GM18861 (cell line): Measurements from ENCODE around the gene ALDH1A3.
A peak's percentile ranks its signal among the peaks of the same experiment; 100 is the strongest.

Source experiments
- ATAC-seq: cut with Tn5 transposase; IDR thresholded peaks from one replicate; pipeline ENCODE4 v1.9.1; 2021; ENCODE audit not compliant: unreplicated experiment

ALDH1A3 gene

DNA sequence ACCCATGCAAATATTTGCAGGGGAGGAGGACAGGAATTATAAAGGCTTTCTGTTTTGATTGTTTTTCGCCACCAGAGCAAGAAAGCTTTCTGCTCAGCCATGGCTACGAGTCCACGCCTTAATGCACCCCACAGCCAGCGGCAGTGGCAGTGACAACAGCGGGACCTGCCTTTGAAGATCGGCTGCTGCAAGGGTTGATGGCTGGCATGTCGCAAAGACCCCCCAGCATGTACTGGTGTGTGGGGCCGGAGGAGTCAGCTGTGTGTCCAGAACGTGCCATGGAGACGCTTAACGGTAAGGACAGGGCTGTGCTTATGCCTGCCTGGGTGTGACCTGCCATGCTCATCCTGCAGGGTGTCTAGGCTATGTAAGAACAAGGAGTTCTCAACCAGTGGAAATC lies 44.8 kb downstream of the ALDH1A3 start:
- no peak for ATAC-seq

DNA sequence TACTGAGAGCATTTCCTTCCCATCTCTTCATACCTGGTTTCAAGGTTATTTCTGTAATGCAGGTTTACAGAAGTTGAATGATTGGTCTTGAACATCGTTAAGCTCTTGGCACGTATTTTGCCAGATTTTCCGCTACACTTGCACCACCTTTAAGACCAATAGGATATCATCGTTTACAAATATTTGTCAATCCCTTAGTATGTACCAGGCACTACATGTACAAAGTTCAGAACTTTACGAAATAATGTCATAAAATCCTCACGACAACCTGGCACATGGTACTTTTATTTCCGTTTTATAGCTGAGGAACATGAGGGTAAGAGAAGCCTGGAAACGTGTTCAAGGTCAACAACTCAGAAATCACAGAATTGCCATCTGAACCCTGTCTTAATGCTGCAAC lies 45.8 kb downstream of the ALDH1A3 start:
- no peak for ATAC-seq

DNA sequence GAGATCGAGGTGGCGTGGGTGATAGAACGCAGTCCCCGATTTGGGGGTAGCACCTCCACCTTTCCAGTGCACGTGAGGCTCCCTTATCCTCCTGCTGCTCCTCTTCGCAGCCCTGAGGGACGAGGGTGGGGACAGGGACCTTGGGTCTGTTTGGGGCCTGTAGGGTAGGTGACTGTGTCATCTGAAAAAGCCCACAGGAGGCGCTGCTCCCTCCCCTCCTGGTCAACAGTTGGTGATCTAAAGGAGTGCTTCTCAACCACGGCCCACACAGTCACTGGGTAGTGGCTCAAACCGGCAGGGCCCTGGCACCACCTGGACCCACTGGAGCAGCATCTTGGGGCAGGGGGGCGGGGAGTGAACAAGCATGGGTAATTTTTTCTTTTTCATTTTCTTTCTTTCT lies 46.6 kb downstream of the ALDH1A3 start:
- no peak for ATAC-seq

DNA sequence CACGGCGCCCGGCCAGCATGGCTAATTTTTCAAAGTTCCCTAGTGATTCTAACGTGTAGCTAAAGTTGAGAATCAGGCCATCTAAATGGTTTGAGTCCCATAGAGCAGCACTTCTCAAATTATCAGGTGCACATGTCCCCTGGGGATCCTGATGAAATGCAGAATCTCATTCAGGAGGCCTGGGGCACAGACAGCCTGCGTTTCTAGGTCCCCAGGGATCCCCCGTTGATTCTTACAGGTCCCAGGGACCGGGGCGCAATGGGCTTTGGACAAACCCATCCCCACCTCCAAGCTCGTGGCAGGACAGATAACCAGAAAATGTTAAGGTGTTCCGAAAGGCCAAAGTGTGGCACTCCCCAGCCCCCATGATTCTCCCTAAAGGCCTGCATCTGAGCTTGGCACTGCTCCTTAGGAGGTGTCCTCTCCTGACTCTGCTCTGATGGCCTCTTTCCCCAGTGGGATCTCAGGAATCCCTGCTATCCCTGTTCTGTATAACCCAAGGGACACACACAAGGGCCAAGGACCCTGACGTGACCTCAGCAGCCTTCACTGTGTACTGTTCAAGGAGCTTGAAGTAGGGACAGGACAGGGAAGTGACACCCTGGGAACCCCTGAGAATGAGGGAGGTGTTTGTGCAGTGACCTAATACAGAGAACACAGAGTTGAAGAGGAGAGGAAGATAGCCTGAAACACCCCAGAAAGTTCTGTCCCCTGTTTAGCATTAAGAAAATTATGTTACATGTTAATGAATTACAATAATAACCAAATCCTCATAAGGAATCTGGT lies 47.5 kb downstream of the ALDH1A3 start:
- ATAC-seq = peak; percentile 30

- ATAC-seq = no peak
Measured at GRCh38 chr15:100928632-100929280, 49.1 kb downstream of the ALDH1A3 start.

- ATAC-seq = peak; percentile 31
Measured at GRCh38 chr15:100929641-100930042, 50.0 kb downstream of the ALDH1A3 start.

DNA sequence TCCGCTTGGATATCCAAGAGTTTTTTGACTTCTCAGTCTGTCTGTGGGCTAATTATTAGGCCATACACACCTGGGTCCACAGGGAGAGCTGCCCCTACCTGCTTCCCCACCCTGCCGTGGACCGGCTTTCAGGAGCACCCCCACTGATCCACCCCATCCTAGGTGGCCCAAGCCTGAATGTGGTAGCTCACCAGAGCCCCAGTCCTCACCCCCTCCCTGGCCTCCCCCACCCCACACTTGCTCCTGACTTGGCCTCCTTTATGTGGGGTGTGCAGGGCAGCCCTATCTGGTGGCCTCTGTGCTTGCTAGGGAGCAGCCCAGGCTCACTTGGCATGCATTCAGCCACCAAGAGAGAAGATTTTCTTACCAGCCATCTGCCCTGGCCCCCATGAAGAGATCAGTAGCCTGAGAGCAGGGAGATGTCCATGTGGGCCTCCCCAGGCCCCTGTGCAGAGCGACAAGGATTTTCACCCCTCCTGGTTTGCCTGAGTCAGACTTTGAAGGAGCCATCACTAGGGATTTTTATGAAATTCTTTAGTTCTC lies 50.7 kb downstream of the ALDH1A3 start:
- no peak for ATAC-seq

GRCh38 chr15:100931143-100931890 lies 51.7 kb downstream of the ALDH1A3 start:
- ATAC-seq = peak; percentile 36

DNA sequence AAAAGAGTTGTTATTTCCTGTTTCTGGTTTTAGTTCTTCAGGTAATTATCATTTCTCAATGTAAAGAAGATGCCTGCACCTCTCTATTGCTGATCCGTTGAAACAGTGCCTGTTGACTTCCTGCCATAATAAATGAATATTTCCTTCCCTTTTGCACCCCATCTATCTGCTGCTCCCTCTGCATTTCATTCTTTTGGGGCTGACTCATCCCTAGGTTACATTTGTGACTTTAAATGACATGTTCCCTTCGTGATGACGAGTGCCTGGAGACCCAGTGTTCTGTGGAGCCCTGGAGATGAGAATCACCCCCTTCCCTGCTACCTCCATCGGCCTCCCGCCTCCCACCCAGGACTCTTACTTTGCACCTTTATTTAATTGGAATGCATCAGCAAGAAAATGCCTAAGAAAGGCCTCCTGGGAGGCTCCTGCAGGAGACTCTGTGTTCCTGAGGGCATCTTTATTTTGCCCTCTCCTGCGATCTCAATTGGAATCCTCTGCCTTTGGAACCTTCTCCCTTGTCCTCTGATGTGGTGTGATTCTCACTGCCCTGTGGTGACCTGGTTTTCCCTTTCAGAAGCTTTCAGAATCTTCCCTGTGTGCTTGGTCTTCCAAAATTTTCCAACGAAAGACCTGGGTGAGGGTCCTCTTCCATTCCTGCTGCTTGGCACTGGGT lies 53.2 kb downstream of the ALDH1A3 start:
- ATAC-seq = no peak

DNA sequence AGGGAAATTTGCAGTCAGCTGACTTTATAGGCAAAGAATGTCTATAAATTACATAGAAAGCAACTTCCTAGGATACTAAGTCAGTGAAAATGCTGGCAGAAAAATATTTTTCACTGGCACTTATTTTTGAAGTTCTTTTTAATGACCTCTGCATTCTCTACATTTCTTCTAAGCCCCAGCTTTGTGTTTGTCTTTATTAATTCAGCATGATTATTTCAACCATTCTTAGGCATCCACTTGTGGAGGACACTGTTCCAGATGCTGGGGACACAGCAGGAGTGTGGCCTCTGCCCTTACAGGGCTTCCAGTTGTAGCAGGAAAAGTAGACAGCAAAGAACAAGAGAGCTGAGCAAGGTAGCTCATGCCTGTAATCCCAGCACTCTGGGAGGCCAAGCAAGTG lies 54.5 kb downstream of the ALDH1A3 start:
- no peak for ATAC-seq

- ATAC-seq = no peak
Measured at GRCh38 chr15:100934726-100935125, 55.1 kb downstream of the ALDH1A3 start.

DNA sequence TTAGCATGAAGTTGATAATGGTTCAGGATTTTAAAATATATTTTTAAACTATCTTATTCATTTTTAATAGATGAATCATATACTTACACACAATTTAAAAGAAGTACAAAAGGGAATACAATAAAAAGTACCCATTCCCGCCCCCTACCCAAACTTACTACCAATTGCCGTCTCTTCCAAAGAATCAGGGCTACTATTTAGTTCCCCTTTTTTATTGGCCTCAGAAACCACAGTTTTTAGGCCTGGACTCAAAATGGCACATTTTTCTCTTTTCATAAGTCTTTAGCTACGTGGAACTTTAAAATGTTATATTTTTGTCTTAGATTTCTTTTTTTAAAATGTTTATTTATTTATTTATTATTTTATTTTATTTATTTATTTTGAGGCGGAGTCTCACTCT lies 57.5 kb downstream of the ALDH1A3 start:
- no peak for ATAC-seq

GRCh38 chr15:100939791-100940190 lies 60.2 kb downstream of the ALDH1A3 start:
- no peak for ATAC-seq

DNA sequence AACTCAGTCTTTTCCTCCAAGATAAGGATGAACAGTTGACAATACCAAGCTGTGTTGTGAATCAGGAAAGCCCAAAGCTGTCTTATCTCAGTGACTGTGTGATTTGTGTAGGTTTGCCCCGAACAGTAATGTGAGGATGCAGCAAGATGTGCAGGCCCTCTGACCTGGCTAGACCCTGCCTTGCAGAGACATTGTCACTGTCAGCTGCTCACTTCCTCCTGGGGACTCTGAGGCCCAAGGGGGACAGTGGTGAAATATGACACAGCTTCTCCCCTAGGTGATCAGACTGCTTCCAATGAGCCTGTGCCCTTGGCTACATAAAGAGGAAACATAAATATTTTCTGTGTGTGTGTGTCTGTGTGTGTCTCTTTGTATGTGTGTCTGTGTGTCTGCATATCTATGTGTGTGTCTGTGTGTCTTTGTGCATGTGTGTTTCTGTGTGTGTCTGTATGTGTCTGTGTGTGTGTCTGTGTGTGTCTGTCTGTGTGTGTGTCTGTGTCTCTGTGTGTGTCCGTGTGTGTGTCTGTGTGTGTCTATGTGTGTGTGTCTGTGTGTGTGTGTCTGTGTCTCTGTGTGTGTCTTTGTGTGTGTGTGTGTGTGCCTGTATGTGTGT lies 61.2 kb downstream of the ALDH1A3 start:
- ATAC-seq = peak; percentile 71

DNA sequence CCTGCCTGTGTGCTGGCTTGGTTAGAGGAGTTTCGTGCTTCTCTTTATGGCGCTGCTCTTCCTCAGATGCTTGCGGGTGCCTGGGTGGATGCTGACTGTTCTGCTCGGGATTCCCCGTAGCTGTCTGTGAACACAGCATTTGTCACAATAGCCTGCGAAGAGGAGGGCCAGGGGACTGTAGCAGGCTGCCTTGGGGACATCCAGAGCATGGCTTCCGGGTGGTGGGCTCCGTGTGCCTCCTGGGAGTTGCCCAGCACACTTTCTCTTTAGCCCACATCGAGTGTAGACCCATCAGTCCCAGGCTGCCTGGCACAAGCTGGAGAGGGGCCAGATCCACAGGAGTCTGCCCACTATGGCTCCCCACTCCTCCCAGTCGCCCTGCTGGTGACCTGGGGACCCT lies 61.9 kb downstream of the ALDH1A3 start:
- ATAC-seq = peak; percentile 40

DNA sequence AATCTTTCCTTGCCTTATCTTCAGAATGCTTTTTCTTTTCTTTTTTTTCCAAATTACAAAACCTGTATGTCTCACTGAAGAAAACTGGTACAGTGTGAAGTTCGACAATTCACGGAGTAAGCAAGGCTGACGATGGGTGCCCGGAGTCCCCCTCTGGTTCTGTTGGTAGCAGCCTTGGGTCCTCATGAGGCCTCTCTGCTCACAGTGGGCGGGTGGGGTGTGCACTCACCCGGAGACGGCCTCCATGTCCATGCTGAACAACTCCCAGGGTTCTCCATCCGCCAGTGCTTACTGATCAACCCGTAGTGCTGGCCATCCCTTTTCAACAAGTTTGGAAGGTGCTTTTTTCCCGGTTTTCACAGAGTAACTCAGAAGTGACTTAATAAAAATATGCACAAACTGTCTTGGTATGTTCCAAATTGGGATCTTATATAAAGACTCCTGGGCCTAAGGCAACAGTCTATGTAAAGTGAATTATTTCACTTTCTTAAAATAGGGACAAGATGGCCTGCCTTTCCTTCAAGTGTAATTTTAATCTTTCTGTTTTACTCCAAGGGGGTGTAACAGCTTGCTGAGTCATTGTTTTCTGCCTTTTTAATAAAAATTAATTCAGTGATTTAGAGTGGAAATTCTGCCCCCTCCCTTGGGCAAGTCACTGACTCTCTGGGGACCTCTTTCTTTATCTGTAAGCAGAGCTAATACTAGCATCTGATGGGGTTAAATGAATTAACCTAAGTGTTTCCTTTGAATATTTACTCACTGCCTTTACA lies 63.2 kb downstream of the ALDH1A3 start:
- no peak for ATAC-seq

- ATAC-seq = no peak
Measured at GRCh38 chr15:100944244-100944895, 64.7 kb downstream of the ALDH1A3 start.

DNA sequence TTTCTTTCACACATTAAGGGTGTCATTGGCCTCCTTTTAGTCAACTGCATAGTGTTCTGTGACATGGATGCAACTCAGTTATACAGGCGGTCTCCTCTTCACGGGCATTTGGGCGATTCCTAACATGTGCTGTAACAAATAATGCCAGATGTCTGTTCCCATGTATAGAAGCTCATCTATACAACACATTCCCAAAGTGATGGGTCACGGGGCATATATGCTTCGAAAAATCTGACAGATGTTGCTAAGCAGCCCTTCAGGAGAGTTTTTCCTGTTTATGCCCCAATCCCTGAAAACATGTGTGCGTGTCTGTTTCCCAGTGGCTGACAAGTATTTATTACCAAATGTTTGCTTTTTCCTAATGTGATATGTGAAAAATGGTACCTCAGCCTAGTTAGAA lies 65.4 kb downstream of the ALDH1A3 start:
- no peak for ATAC-seq

- ATAC-seq = no peak
Measured at GRCh38 chr15:100947760-100948429, 68.3 kb downstream of the ALDH1A3 start.
